Activated CD8-positive, alpha-beta T cell treated with anti-CD3 and anti-CD28 coated beads for 36 hours (primary cell): ENCODE data around the gene RSPH9. TPM values are rescaled to one million over a fixed set of nuclear protein-coding genes. Genes with fewer than 3 reads are reported as not detected.

ENCODE experiments used
- ATAC-seq: fragments of 200-7000 bp; cut with Tn5 transposase; one replicate; pipeline ENCODE4 v1.10.0; 2021; ENCODE audit warnings: mild to moderate bottlenecking, moderate library complexity
- CTCF ChIA-PET: fragments of 350-600 bp; sonication (Branson Sonifier 250); formaldehyde crosslinking; loops from one replicate; lab custom pipeline; 2021; ENCODE audit warnings: antibody characterized with exemption; lab: Charles Lee
- POLR2A ChIA-PET: fragments of 350-600 bp; sonication (Branson Sonifier 250); formaldehyde crosslinking; loops from one replicate; lab custom pipeline; 2021; ENCODE audit warnings: antibody characterized with exemption; lab: Charles Lee
- DNase-seq: peaks from one replicate; pipeline ENCODE4 v3.0.0-alpha.2; 2020
- H3K27ac Mint-ChIP-seq: one replicate; pipeline ENCODE4 v1.8.0; 2021; ENCODE audit warnings: mild to moderate bottlenecking, mixed read lengths
- H3K27me3 Mint-ChIP-seq: one replicate; pipeline ENCODE4 v1.8.0; 2021; ENCODE audit warnings: mixed read lengths
- H3K36me3 Mint-ChIP-seq: one replicate; pipeline ENCODE4 v1.8.0; 2021; ENCODE audit warnings: low read depth, mixed read lengths
- H3K4me1 Mint-ChIP-seq: one replicate; pipeline ENCODE4 v1.8.0; 2021; ENCODE audit warnings: low read depth, mixed read lengths
- H3K4me3 Mint-ChIP-seq: one replicate; pipeline ENCODE4 v1.8.0; 2021; ENCODE audit warnings: mild to moderate bottlenecking, moderate library complexity, mixed read lengths
- H3K9me3 Mint-ChIP-seq: one replicate; pipeline ENCODE4 v1.8.0; 2021; ENCODE audit warnings: mixed read lengths
- CTCF ChIP-seq: fragments of 200-600 bp; IDR thresholded peaks from one replicate; pipeline ENCODE4 v1.8.0; 2022; ENCODE audit warnings: antibody characterized with exemption, mild to moderate bottlenecking
- intact Hi-C: fragments of 100-400 bp; cut with micrococcal nuclease; formaldehyde crosslinking; loops from one replicate; pipeline ENCODE4 v1.10.0; 2022
- total RNA-seq, 2 experiments: library from RNA; stranded (reverse); gene quantifications; one replicate each; pipeline ENCODE4 v1.2.3, GENCODE V29; 2021

The RSPH9 gene
- total RNA-seq, 2 experiments from 2014 or later = 0.11 TPM; not detected in 1

GRCh38 chr6:43682724-43683429, 38.0 kb downstream of the RSPH9 start:
- no peak overlapping the region for H3K27ac Mint-ChIP-seq
- H3K36me3 Mint-ChIP-seq = peaks cover 25% of the 10 kb centered on the region
- CTCF ChIA-PET = interaction anchor here (2.4 to 3.3 kb wide), 2 partner anchors 15 to 91 kb away, joined by 8 to 10 read pairs; no protein-coding TSS in a partner anchor
- DNase-seq (no peak), ATAC-seq (no peak)
- H3K27me3 Mint-ChIP-seq = no peaks in the 10 kb centered on the region
- peaks cover 41% of the 10 kb centered on the region for H3K4me1 Mint-ChIP-seq
- POLR2A ChIA-PET = interaction anchor here (1.2 kb wide), 1 partner anchor 15 kb away, joined by 5 read pairs; no protein-coding TSS in a partner anchor
- intact Hi-C loops = no loop called here
- no peaks in the 10 kb centered on the region for H3K9me3 Mint-ChIP-seq
- TF ChIP-seq CTCF = no peak
- H3K4me3 Mint-ChIP-seq = no peak overlapping the region

DNA sequence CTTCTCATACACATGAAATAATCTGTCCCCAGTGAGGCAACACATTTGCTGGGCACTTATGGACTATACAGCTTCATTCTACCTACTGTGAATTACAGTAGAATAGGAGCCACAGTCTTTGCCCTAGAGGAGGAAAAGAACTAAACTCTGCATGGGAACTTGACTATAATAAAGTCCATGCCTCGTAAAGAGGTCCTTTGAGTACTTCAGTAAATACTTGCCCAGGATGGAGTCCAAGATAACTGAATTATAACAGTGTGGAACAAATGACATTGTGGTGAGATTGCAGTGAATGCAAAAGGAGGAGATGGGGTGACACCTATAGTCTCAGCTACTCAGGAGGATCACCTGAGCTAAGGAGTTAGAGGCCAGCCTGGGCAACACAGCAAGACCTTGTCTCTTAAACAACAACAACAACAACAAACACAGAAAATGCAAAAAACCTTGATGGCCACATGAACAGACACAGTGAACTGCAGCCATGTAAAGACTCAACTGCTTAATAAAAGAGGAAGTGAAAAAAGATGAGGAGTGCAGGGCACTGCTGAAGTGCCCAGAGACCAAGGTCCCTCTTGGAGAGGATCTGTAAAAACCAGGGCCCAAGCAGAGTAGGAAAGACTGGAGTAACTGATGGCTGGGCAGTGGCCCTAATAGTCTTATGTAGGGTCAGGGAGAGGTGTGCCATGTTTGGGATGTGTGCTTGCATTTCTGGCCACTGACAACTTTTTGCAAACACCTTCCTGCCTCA, 39.0 kb downstream of the RSPH9 start:
- peaks cover 45% of the 10 kb centered on the region for H3K4me1 Mint-ChIP-seq
- intact Hi-C loops = no loop called here
- no peak for TF ChIP-seq CTCF
- no peak overlapping the region for H3K4me3 Mint-ChIP-seq
- peaks cover 21% of the 10 kb centered on the region for H3K36me3 Mint-ChIP-seq
- CTCF ChIA-PET = interaction anchor here (2.4 to 3.3 kb wide), 2 partner anchors 16 to 90 kb away, joined by 8 to 10 read pairs; no protein-coding TSS in a partner anchor
- ATAC-seq = no peak
- H3K27ac Mint-ChIP-seq = peak overlapping the region; percentile 50
- POLR2A ChIA-PET = no interaction called here
- no peak for DNase-seq
- H3K9me3 Mint-ChIP-seq = no peaks in the 10 kb centered on the region
- H3K27me3 Mint-ChIP-seq = no peaks in the 10 kb centered on the region

GRCh38 chr6:43687079-43687436, 42.2 kb downstream of the RSPH9 start:
- ChIA-PET CTCF (interaction anchor here (0.6 to 5.9 kb wide), 4 partner anchors 9 to 611 kb away, joined by 3 to 68 read pairs (median 8); partner anchors contain the start of gene VEGFA), POLR2A (interaction anchor here (0.9 to 1.3 kb wide), 3 partner anchors 13 to 20 kb away, joined by 3 to 5 read pairs (median 4); no protein-coding TSS in a partner anchor)
- Mint-ChIP-seq H3K9me3 (no peaks in the 10 kb centered on the region), H3K36me3 (peaks cover 10% of the 10 kb centered on the region), H3K4me1 (peaks cover 45% of the 10 kb centered on the region), H3K27me3 (no peaks in the 10 kb centered on the region), H3K4me3 (peak overlapping the region; percentile 90), H3K27ac (peak overlapping the region; percentile 93)
- DNase-seq (no peak), ATAC-seq (peak; percentile 3)
- TF ChIP-seq CTCF = no peak
- intact Hi-C loops = no loop called here

- H3K27me3 Mint-ChIP-seq = no peaks in the 10 kb centered on the region
- peak within 1 kb of the TSS; percentile 90 for H3K4me3 Mint-ChIP-seq
- H3K9me3 Mint-ChIP-seq = no peaks in the 10 kb centered on the region
- intact Hi-C loops = no loop called here
- peak within 1 kb of the TSS; percentile 93 for H3K27ac Mint-ChIP-seq
- peaks cover 41% of the 10 kb centered on the region for H3K4me1 Mint-ChIP-seq
- peaks cover 10% of the 10 kb centered on the region for H3K36me3 Mint-ChIP-seq
- DNase-seq (peak; percentile 91), ATAC-seq (peak; percentile 97)
- no peak for TF ChIP-seq CTCF
- ChIA-PET CTCF (interaction anchor here (0.6 to 5.9 kb wide), 6 partner anchors 10 to 611 kb away, joined by 3 to 68 read pairs (median 6); partner anchors contain the start of gene VEGFA), POLR2A (interaction anchor here (1.2 to 1.6 kb wide), 5 partner anchors 18 to 83 kb away, joined by 3 to 6 read pairs (median 5); partner anchors contain the start of gene VEGFA)
Measured at GRCh38 chr6:43687437-43688347, 42.9 kb downstream of the RSPH9 start, which contains the start of gene MRPS18A. Gene MRPS18A, minus strand, starts transcription at chr6:43687791. Its CDS starts 12 bp downstream, at chr6:43687779.
